GM23338 (cell line): ENCODE results near the gene CFTR. TPM values are rescaled to one million over a fixed set of nuclear protein-coding genes. Genes with fewer than 3 reads are reported as not detected.
"Not testable (repeated sequence)": the region's sequence is repeated elsewhere in the genome, so short reads cannot be mapped to it uniquely, and the experiment has no call there.

ENCODE experiments used
- ATAC-seq: fragments of 200-7000 bp; cut with Tn5 transposase; 3 replicates; pipeline ENCODE4 v1.9.1; 2020
- DNase-seq: peaks from one replicate; pipeline ENCODE4 v3.0.0-alpha.2; 2015; ENCODE audit warnings: low spot score
- H2AFZ ChIP-seq: fragments of 200-600 bp; sonication (generic); 2 replicates; pipeline ENCODE4 v1.8.0; 2016; ENCODE audit warnings: antibody characterized with exemption, mild to moderate bottlenecking, moderate library complexity
- H3F3A ChIP-seq: fragments of 200-600 bp; sonication (generic); replicated peaks from 2 replicates; pipeline ENCODE4 v1.8.0; 2017; ENCODE audit warnings: antibody characterized with exemption, mixed run types, low read depth
- H3K27ac ChIP-seq: fragments of 200-600 bp; sonication (generic); 2 replicates; pipeline ENCODE4 v1.6.1; 2016; ENCODE audit warnings: low read depth
- H3K27me3 ChIP-seq: fragments of 200-600 bp; sonication (generic); 2 replicates; pipeline ENCODE4 v1.8.0; 2016; ENCODE audit warnings: mild to moderate bottlenecking, mixed run types, moderate library complexity; ENCODE audit not compliant: insufficient read depth
- H3K36me3 ChIP-seq: fragments of 200-600 bp; sonication (generic); 2 replicates; pipeline ENCODE4 v1.8.0; 2016; ENCODE audit warnings: mild to moderate bottlenecking; ENCODE audit not compliant: insufficient read depth
- H3K4me1 ChIP-seq: fragments of 200-600 bp; sonication (generic); 2 replicates; pipeline ENCODE4 v1.8.0; 2016; ENCODE audit warnings: mild to moderate bottlenecking, moderate library complexity; ENCODE audit not compliant: insufficient read depth
- H3K4me2 ChIP-seq: fragments of 200-600 bp; sonication (generic); 2 replicates; pipeline ENCODE4 v1.7.1; 2017; ENCODE audit warnings: mixed run types
- H3K4me3 ChIP-seq: fragments of 200-600 bp; sonication (generic); 2 replicates; pipeline ENCODE4 v1.6.1; 2016; ENCODE audit warnings: mixed run types
- H3K79me2 ChIP-seq: fragments of 200-600 bp; sonication (generic); replicated peaks from 2 replicates; pipeline ENCODE4 v1.8.0; 2017; ENCODE audit warnings: mild to moderate bottlenecking; ENCODE audit not compliant: insufficient read depth
- H3K9me2 ChIP-seq: fragments of 200-600 bp; sonication (generic); 2 replicates; pipeline ENCODE4 v1.8.0; 2017; ENCODE audit not compliant: insufficient read depth
- H4K20me1 ChIP-seq: fragments of 200-600 bp; sonication (generic); replicated peaks from 2 replicates; pipeline ENCODE4 v1.8.0; 2017; ENCODE audit warnings: mild to moderate bottlenecking; ENCODE audit not compliant: insufficient read depth
- H3K27ac Mint-ChIP-seq: 2 replicates; pipeline ENCODE4 v1.8.0; 2020; ENCODE audit warnings: inconsistent platforms, mild to moderate bottlenecking, moderate library complexity, mixed read lengths
- H3K27me3 Mint-ChIP-seq: 3 replicates; pipeline ENCODE4 v1.8.0; 2022; ENCODE audit warnings: low read depth, mild to moderate bottlenecking, moderate library complexity, mixed read lengths, inconsistent platforms; ENCODE audit not compliant: insufficient read depth, poor library complexity
- H3K36me3 Mint-ChIP-seq: 3 replicates; pipeline ENCODE4 v1.8.0; 2021; ENCODE audit warnings: low read depth, mild to moderate bottlenecking, inconsistent platforms, moderate library complexity, mixed read lengths
- H3K4me1 Mint-ChIP-seq: 3 replicates; pipeline ENCODE4 v1.8.0; 2020; ENCODE audit warnings: mild to moderate bottlenecking, inconsistent platforms, mixed read lengths
- H3K4me3 Mint-ChIP-seq: 3 replicates; pipeline ENCODE4 v1.8.0; 2021; ENCODE audit warnings: moderate library complexity, mild to moderate bottlenecking, inconsistent platforms, mixed read lengths
- H3K9me3 Mint-ChIP-seq: 3 replicates; pipeline ENCODE4 v1.8.0; 2020; ENCODE audit warnings: moderate library complexity, mild to moderate bottlenecking, inconsistent platforms, mixed read lengths
- CREB1 ChIP-seq: fragments of 250-450 bp; sonication (Bioruptor Pico); IDR thresholded peaks from 2 replicates; pipeline ENCODE4 v1.5.0; 2020; ENCODE audit warnings: low read depth, mild to moderate bottlenecking, moderate library complexity
- CTCF ChIP-seq, 2 experiments: fragments of 200-600 bp in 1 of 2; sonication (generic) in 1 of 2; conservative IDR thresholded peaks; 2 replicates each; pipeline versions ENCODE4 v1.5.1 to v1.6.1; 2016 to 2017; ENCODE audit warnings: antibody characterized with exemption in 2 of 2, low read depth in 2 of 2, mild to moderate bottlenecking in 2 of 2, moderate library complexity in 1 of 2
- ETS1 ChIP-seq: IDR thresholded peaks from 2 replicates; pipeline ENCODE4 v1.6.1; 2016; ENCODE audit warnings: antibody characterized with exemption
- EZH2 ChIP-seq: fragments of 200-600 bp; sonication (generic); IDR thresholded peaks from one replicate; pipeline ENCODE4 v1.8.0; 2017; ENCODE audit warnings: antibody characterized with exemption, mild to moderate bottlenecking, low read depth; ENCODE audit not compliant: unreplicated experiment
- EZH2phosphoT487 ChIP-seq: fragments of 200-600 bp; sonication (generic); IDR thresholded peaks from one replicate; pipeline ENCODE4 v1.8.1; 2018; ENCODE audit warnings: antibody characterized with exemption; ENCODE audit not compliant: unreplicated experiment
- JUNB ChIP-seq: IDR thresholded peaks from one replicate; pipeline ENCODE4 v1.6.1; 2016; ENCODE audit warnings: antibody characterized with exemption; ENCODE audit not compliant: unreplicated experiment
- NANOG ChIP-seq: IDR thresholded peaks from 2 replicates; pipeline ENCODE4 v1.6.1; 2016; ENCODE audit warnings: antibody characterized with exemption, borderline replicate concordance
- STAT1 ChIP-seq: IDR thresholded peaks from one replicate; pipeline ENCODE4 v1.6.1; 2016; ENCODE audit warnings: antibody characterized with exemption; ENCODE audit not compliant: unreplicated experiment
- ZNF114 ChIP-seq: fragments of 250-450 bp; sonication (Bioruptor Pico); IDR thresholded peaks from 2 replicates; pipeline ENCODE4 v1.5.0; 2020; ENCODE audit warnings: mild to moderate bottlenecking, moderate library complexity
- ZNF331 ChIP-seq: fragments of 250-450 bp; sonication (Bioruptor Pico); IDR thresholded peaks from 2 replicates; pipeline ENCODE4 v1.5.0; 2020; ENCODE audit warnings: low read depth, mild to moderate bottlenecking, moderate library complexity
- ZNF462 ChIP-seq: fragments of 250-450 bp; sonication (Bioruptor Pico); IDR thresholded peaks from 2 replicates; pipeline ENCODE4 v1.5.0; 2020; ENCODE audit warnings: mild to moderate bottlenecking, moderate library complexity
- polyA plus RNA-seq: library from polyadenylated mRNA; unstranded; fragments of >200 nt; fragmentation: Nextera tagmentation; extraction: Ambion mirVana; gene quantifications from 2 replicates; pipeline ENCODE4 v1.2.1, GENCODE V29; 2016
- total RNA-seq: library from RNA; depleted of rRNA; stranded (reverse); fragments of >200 nt; shearing (Covaris generic); gene quantifications from 2 replicates; pipeline ENCODE4 v1.2.3, GENCODE V29; 2014

The CFTR gene
- total and polyA plus RNA-seq, 2 experiments from 2014 or later = 0.45 to 1.2 TPM

GRCh38 chr7:117460815-117461214 is 19.0 kb upstream of the CFTR start:
- not testable (repeated sequence) for H3K9me3 Mint-ChIP-seq, H3K36me3 ChIP-seq, H3K27ac Mint-ChIP-seq, H3K4me3 Mint-ChIP-seq, ATAC-seq, H3K4me2 ChIP-seq, H3K79me2 ChIP-seq, H2AFZ ChIP-seq, H3F3A ChIP-seq, H3K4me1 Mint-ChIP-seq, H3K9me2 ChIP-seq, H3K4me1 ChIP-seq, H3K27ac ChIP-seq, H4K20me1 ChIP-seq, H3K27me3 ChIP-seq, H3K27me3 Mint-ChIP-seq, H3K4me3 ChIP-seq, DNase-seq, H3K36me3 Mint-ChIP-seq

- H2AFZ ChIP-seq = no peak overlapping the region
- H3K4me1 ChIP-seq = no peaks in the 10 kb centered on the region
- Mint-ChIP-seq H3K9me3 (no peaks in the 10 kb centered on the region), H3K27me3 (no peaks in the 10 kb centered on the region), H3K4me1 (no peaks in the 10 kb centered on the region), H3K27ac (no peak overlapping the region), H3K4me3 (no peak overlapping the region), H3K36me3 (no peaks in the 10 kb centered on the region)
- ATAC-seq (no peak), DNase-seq (no peak)
- no peak overlapping the region for H3K4me2 ChIP-seq
- H3F3A ChIP-seq = no peaks in the 10 kb centered on the region
- no peak overlapping the region for H3K27ac ChIP-seq
- H4K20me1 ChIP-seq = no peaks in the 10 kb centered on the region
- no peaks in the 10 kb centered on the region for H3K36me3 ChIP-seq
- no peaks in the 10 kb centered on the region for H3K9me2 ChIP-seq
- no peak overlapping the region for H3K4me3 ChIP-seq
- H3K27me3 ChIP-seq = no peaks in the 10 kb centered on the region
- H3K79me2 ChIP-seq = no peaks in the 10 kb centered on the region
- TF ChIP-seq JUNB = no peak
- no peak for TF ChIP-seq ETS1
- TF ChIP-seq NANOG = no peak
- no peak for TF ChIP-seq ZNF114 (CRISPR knock-in tag)
- no peak for TF ChIP-seq ZNF331 (CRISPR knock-in tag)
- TF ChIP-seq ZNF462 = no peak
- no peak for TF ChIP-seq EZH2phosphoT487
- no peak for TF ChIP-seq CTCF (conservative IDR thresholded peaks at IDR 0.05; ENCODE audit: low read depth in 2 of 2)
- no peak for TF ChIP-seq STAT1
- no peak for TF ChIP-seq CREB1 (CRISPR knock-in tag)
- TF ChIP-seq EZH2 = no peak
Observed at GRCh38 chr7:117468174-117468573, 11.7 kb upstream of the CFTR start.
